Esophagus muscularis mucosa (tissue), 4 donors: Measurements from ENCODE around the gene TEKT4. TPM values are rescaled to one million over a fixed set of nuclear protein-coding genes. Genes with fewer than 3 reads are reported as not detected.
"Not testable (repeated sequence)": the region's sequence is repeated elsewhere in the genome, so short reads cannot be mapped to it uniquely, and the experiment has no call there.

ENCODE experiments used
- DNase-seq: peaks from one replicate; pipeline ENCODE4 v3.0.0-alpha.2; 2017; ENCODE audit errors: extremely low spot score
- H3K27ac ChIP-seq, 4 donors: fragments of 200-600 bp; sonication (generic); replicated peaks in 1 of 4; 1 replicate in 3 of 4; 2 replicates in 1 of 4; pipeline ENCODE4 v1.5.1; 2016 to 2019; ENCODE audit warnings: mild to moderate bottlenecking in 1 of 4
- H3K27me3 ChIP-seq, 4 donors: fragments of 200-600 bp; sonication (generic); one replicate each; pipeline versions ENCODE4 v1.5.1 to v1.6.0; 2016 to 2019
- H3K36me3 ChIP-seq, 4 donors: fragments of 200-600 bp; sonication (generic); one replicate each; pipeline ENCODE4 v1.5.1; 2016 to 2019
- H3K4me1 ChIP-seq, 4 donors: fragments of 200-600 bp; sonication (generic); one replicate each; pipeline ENCODE4 v1.5.1; 2016 to 2019
- H3K4me3 ChIP-seq, 4 donors: fragments of 200-600 bp; sonication (generic); 1 replicate in 2 of 4; 2 replicates in 2 of 4; pipeline ENCODE4 v1.5.1; 2016 to 2019; ENCODE audit warnings: mild to moderate bottlenecking in 4 of 4, moderate library complexity in 1 of 4
- H3K9me3 ChIP-seq, 4 donors: fragments of 200-600 bp; sonication (generic); 1 replicate in 3 of 4; 2 replicates in 1 of 4; pipeline ENCODE4 v1.5.1; 2016 to 2019
- EP300 ChIP-seq: sonication (generic); formaldehyde crosslinking; IDR thresholded peaks from one replicate; pipeline ENCODE4 v1.6.1; 2017; ENCODE audit warnings: antibody characterized with exemption
- POLR2A ChIP-seq: fragments of 450-650 bp; IDR thresholded peaks from one replicate; pipeline ENCODE4 v1.6.1; 2017; ENCODE audit warnings: antibody characterized with exemption, moderate library complexity, mild to moderate bottlenecking, low read depth
- POLR2AphosphoS5 ChIP-seq, 2 donors: sonication (generic); formaldehyde crosslinking; IDR thresholded peaks; one replicate each; pipeline ENCODE4 v1.6.1; 2017; ENCODE audit warnings: antibody characterized with exemption in 2 of 2
- WGBS: methylation state at CpG from one replicate; pipeline ENCODE4 v1.1.5; 2018; 5-methylcytosine and 5-hydroxymethylcytosine counted together
- intact Hi-C: fragments of 100-400 bp; cut with DNase I; formaldehyde crosslinking; loops from one replicate; pipeline ENCODE4 v1.15.1; 2023
- small RNA-seq, 3 donors: library from RNA; depleted of rRNA; stranded (forward); fragments of <200 nt; gene quantifications; one replicate each; pipeline ENCODE3, GENCODE V24; 2016
- total RNA-seq, 4 donors: library from RNA; depleted of rRNA; stranded (reverse); fragments of >200 nt; gene quantifications; one replicate each; pipeline versions ENCODE4 v1.1.0 to v1.2.1, GENCODE V29; 2016
- TF ChIP-seq, protein P1 (sequence below), 3 experiments: fragments of 200-600 bp in 2 of 3; fragments of 450-650 bp in 1 of 3; sonication (generic) in 2 of 3; IDR thresholded peaks; one replicate each; pipeline ENCODE4 v1.5.1; 2017 to 2019; ENCODE audit warnings: antibody characterized with exemption in 3 of 3, mild to moderate bottlenecking in 2 of 3, moderate library complexity in 1 of 3

TEKT4 gene
- total RNA-seq, 4 donors from 2014 or later: 0.19 TPM; not detected in 3

DNA sequence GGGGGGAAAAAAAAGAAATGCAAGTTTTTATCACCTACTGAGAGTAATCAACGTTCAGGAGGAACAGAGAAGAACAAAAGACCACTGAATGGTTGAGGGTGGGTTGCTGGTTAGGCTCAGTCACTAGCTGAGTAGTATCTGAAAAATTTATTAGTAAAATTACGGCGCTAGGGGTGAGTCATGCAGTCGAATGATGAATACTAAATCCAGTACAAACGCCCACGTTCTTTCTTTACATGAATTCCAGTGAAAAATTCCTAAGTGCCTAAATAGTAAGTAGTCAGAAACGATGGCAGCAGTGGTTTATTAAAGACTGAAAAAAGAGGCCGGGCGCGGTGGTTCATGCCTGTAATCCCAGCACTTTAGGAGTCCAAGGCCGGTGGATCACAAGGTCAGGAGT is 52.0 kb downstream of the TEKT4 start:
- Histone ChIP-seq H3K27me3 (peaks cover 0 to 6% (median 0%) of the 10 kb centered on the region in 4 donors), H3K9me3 (no peaks in the 10 kb centered on the region), H3K4me3 (no peak overlapping the region), H3K27ac (no peak overlapping the region), H3K4me1 (no peaks in the 10 kb centered on the region), H3K36me3 (no peaks in the 10 kb centered on the region)
- no peak for TF ChIP-seq EP300
- TF ChIP-seq, protein P1, sequence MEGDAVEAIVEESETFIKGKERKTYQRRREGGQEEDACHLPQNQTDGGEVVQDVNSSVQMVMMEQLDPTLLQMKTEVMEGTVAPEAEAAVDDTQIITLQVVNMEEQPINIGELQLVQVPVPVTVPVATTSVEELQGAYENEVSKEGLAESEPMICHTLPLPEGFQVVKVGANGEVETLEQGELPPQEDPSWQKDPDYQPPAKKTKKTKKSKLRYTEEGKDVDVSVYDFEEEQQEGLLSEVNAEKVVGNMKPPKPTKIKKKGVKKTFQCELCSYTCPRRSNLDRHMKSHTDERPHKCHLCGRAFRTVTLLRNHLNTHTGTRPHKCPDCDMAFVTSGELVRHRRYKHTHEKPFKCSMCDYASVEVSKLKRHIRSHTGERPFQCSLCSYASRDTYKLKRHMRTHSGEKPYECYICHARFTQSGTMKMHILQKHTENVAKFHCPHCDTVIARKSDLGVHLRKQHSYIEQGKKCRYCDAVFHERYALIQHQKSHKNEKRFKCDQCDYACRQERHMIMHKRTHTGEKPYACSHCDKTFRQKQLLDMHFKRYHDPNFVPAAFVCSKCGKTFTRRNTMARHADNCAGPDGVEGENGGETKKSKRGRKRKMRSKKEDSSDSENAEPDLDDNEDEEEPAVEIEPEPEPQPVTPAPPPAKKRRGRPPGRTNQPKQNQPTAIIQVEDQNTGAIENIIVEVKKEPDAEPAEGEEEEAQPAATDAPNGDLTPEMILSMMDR (IDR thresholded peaks at IDR 0.05): no peak
- no peak for TF ChIP-seq POLR2AphosphoS5 (IDR thresholded peaks at IDR 0.05)
- no peak for TF ChIP-seq POLR2A
- 79% methylated on average over 11 of the region's 11 CpGs for WGBS
- intact Hi-C loops: no loop called here
- DNase-seq: no peak

DNA sequence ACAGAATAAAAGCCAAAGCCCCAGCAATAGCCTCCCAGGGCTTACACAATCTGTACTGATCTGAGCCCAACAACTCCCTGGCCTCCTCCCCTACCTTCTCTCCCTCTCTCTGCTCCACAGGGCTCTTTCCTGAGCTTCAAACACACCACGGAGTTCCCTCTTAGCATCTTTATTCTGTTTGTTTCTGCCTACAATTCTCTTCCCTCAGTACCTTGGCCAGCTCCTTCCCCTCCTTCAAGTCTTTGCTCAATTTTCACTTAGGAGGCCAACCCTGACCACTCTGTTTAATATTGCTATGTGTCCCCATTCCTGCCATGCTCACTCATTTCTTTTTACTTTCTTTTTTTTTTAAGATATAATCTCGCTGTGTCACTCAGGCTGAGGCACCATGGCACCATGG is 53.8 kb downstream of the TEKT4 start:
- H3K27ac ChIP-seq, intact Hi-C loops, DNase-seq, H3K9me3 ChIP-seq, H3K4me3 ChIP-seq, H3K36me3 ChIP-seq, H3K4me1 ChIP-seq: not testable (repeated sequence)
- 31% methylated on average over 2 of the region's 2 CpGs for WGBS
- peaks cover 0 to 11% (median 0%) of the 10 kb centered on the region in 4 donors for H3K27me3 ChIP-seq

Small RNA genes lying within 50 kb of the gene (small RNA-seq; reads per million reads assigned to genes)
- gene RNU6-1320P: 0 reads per million in 3 donors

Other genes starting within 250 kb of the TEKT4 start
- 10 to 100 TPM; 23.3 to 46.2 (median 36.6) TPM for gene MAL, start 154.3 kb downstream of the TEKT4 start, total RNA-seq